ENCODE data around the gene FGF6.

DNA sequence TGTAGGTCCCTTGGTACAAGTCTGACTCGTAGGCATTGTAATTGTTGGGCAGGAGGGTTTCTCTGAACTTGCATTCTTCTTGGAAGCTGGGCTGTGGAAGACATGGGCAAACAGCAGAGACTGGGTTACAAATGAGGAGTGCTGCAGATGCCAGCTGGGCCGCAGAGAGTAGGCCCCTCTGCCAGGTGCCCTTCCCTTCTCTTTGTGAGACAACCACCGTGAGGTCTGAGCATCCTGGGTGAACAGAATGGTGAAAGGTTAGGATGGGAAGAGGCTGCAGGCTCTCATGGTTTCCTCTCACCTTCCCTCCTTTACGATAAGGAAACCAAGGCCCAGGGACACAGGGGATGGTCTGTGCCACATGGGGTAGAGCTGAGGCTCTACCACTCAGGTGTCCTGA, 11.3 kb downstream of the FGF6 start:
- TF ChIP-seq SREBF2 (IDR thresholded peaks at IDR 0.05; ENCODE audit: low read length) (no peak), JUNB (IDR thresholded peaks at IDR 0.05) (no peak), SMC3 (IDR thresholded peaks at IDR 0.05; ENCODE audit: borderline replicate concordance, low read length) (no peak), POLR2A (IDR thresholded peaks at IDR 0.05; ENCODE audit: low read depth, low read length) (no peak), HDAC2 (IDR thresholded peaks at IDR 0.05) (no peak), HDGF (IDR thresholded peaks at IDR 0.05) (no peak)
- TF ChIP-seq, protein P1, sequence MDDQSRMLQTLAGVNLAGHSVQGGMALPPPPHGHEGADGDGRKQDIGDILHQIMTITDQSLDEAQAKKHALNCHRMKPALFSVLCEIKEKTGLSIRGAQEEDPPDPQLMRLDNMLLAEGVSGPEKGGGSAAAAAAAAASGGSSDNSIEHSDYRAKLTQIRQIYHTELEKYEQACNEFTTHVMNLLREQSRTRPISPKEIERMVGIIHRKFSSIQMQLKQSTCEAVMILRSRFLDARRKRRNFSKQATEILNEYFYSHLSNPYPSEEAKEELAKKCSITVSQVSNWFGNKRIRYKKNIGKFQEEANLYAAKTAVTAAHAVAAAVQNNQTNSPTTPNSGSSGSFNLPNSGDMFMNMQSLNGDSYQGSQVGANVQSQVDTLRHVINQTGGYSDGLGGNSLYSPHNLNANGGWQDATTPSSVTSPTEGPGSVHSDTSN (IDR thresholded peaks at IDR 0.05; ENCODE audit: insufficient replicate concordance, low read depth, low read length) = no peak
- TF ChIP-seq, protein P2, sequence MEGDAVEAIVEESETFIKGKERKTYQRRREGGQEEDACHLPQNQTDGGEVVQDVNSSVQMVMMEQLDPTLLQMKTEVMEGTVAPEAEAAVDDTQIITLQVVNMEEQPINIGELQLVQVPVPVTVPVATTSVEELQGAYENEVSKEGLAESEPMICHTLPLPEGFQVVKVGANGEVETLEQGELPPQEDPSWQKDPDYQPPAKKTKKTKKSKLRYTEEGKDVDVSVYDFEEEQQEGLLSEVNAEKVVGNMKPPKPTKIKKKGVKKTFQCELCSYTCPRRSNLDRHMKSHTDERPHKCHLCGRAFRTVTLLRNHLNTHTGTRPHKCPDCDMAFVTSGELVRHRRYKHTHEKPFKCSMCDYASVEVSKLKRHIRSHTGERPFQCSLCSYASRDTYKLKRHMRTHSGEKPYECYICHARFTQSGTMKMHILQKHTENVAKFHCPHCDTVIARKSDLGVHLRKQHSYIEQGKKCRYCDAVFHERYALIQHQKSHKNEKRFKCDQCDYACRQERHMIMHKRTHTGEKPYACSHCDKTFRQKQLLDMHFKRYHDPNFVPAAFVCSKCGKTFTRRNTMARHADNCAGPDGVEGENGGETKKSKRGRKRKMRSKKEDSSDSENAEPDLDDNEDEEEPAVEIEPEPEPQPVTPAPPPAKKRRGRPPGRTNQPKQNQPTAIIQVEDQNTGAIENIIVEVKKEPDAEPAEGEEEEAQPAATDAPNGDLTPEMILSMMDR (IDR thresholded peaks at IDR 0.05 in 2 of 3, conservative IDR thresholded peaks at IDR 0.05 in 1 of 3; ENCODE audit: control insufficient read depth in 2 of 3, extremely low read depth in 1 of 3, insufficient read depth in 1 of 3, low read depth in 3 of 3, low read length in 3 of 3) = no peak
- TF ChIP-seq, protein P3, sequence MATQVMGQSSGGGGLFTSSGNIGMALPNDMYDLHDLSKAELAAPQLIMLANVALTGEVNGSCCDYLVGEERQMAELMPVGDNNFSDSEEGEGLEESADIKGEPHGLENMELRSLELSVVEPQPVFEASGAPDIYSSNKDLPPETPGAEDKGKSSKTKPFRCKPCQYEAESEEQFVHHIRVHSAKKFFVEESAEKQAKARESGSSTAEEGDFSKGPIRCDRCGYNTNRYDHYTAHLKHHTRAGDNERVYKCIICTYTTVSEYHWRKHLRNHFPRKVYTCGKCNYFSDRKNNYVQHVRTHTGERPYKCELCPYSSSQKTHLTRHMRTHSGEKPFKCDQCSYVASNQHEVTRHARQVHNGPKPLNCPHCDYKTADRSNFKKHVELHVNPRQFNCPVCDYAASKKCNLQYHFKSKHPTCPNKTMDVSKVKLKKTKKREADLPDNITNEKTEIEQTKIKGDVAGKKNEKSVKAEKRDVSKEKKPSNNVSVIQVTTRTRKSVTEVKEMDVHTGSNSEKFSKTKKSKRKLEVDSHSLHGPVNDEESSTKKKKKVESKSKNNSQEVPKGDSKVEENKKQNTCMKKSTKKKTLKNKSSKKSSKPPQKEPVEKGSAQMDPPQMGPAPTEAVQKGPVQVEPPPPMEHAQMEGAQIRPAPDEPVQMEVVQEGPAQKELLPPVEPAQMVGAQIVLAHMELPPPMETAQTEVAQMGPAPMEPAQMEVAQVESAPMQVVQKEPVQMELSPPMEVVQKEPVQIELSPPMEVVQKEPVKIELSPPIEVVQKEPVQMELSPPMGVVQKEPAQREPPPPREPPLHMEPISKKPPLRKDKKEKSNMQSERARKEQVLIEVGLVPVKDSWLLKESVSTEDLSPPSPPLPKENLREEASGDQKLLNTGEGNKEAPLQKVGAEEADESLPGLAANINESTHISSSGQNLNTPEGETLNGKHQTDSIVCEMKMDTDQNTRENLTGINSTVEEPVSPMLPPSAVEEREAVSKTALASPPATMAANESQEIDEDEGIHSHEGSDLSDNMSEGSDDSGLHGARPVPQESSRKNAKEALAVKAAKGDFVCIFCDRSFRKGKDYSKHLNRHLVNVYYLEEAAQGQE (IDR thresholded peaks at IDR 0.05; ENCODE audit: low read depth, low read length) = no peak

All from GM12878 (cell line).